Measurements from ENCODE around the gene LIMS1.
"Not testable (repeated sequence)": the region's sequence is repeated elsewhere in the genome, so short reads cannot be mapped to it uniquely, and the experiment has no call there.

GRCh38 chr2:108690001-108690400 is 155.7 kb downstream of the LIMS1 start:
- not testable (repeated sequence) for TF ChIP-seq CTCF (IDR thresholded peaks at IDR 0.05); SIN3A (IDR thresholded peaks at IDR 0.05; ENCODE audit: borderline replicate concordance, insufficient read depth, low read depth, low read length); POLR2AphosphoS5 (IDR thresholded peaks at IDR 0.05; ENCODE audit: low read depth, low read length); TCF7L2 (IDR thresholded peaks at IDR 0.05; ENCODE audit: low read depth, low read length)
- TF ChIP-seq, protein P1, sequence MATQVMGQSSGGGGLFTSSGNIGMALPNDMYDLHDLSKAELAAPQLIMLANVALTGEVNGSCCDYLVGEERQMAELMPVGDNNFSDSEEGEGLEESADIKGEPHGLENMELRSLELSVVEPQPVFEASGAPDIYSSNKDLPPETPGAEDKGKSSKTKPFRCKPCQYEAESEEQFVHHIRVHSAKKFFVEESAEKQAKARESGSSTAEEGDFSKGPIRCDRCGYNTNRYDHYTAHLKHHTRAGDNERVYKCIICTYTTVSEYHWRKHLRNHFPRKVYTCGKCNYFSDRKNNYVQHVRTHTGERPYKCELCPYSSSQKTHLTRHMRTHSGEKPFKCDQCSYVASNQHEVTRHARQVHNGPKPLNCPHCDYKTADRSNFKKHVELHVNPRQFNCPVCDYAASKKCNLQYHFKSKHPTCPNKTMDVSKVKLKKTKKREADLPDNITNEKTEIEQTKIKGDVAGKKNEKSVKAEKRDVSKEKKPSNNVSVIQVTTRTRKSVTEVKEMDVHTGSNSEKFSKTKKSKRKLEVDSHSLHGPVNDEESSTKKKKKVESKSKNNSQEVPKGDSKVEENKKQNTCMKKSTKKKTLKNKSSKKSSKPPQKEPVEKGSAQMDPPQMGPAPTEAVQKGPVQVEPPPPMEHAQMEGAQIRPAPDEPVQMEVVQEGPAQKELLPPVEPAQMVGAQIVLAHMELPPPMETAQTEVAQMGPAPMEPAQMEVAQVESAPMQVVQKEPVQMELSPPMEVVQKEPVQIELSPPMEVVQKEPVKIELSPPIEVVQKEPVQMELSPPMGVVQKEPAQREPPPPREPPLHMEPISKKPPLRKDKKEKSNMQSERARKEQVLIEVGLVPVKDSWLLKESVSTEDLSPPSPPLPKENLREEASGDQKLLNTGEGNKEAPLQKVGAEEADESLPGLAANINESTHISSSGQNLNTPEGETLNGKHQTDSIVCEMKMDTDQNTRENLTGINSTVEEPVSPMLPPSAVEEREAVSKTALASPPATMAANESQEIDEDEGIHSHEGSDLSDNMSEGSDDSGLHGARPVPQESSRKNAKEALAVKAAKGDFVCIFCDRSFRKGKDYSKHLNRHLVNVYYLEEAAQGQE (IDR thresholded peaks at IDR 0.05; ENCODE audit: insufficient read depth in 1 of 2, low read depth in 2 of 2, low read length in 1 of 2), result not testable (repeated sequence)
